Progenitor cell of endocrine pancreas (in vitro differentiated cells): ENCODE data around the gene MMS22L. TPM values are rescaled to one million over a fixed set of nuclear protein-coding genes. Genes with fewer than 3 reads are reported as not detected.

Source experiments
- DNase-seq: peaks from one replicate; pipeline ENCODE4 v3.0.0; 2021; ENCODE audit warnings: low spot score; ENCODE audit not compliant: unreplicated experiment
- H3K27ac Mint-ChIP-seq: 2 replicates; pipeline ENCODE4 v1.8.0; 2021; ENCODE audit warnings: mild to moderate bottlenecking, moderate library complexity, mixed read lengths
- H3K27me3 Mint-ChIP-seq: 2 replicates; pipeline ENCODE4 v1.8.0; 2021; ENCODE audit warnings: mixed read lengths
- H3K36me3 Mint-ChIP-seq: 2 replicates; pipeline ENCODE4 v1.8.0; 2022; ENCODE audit warnings: mixed read lengths; ENCODE audit not compliant: insufficient read depth
- H3K4me1 Mint-ChIP-seq: 2 replicates; pipeline ENCODE4 v1.8.0; 2021; ENCODE audit warnings: low read depth, mixed read lengths
- H3K4me3 Mint-ChIP-seq: 2 replicates; pipeline ENCODE4 v1.8.0; 2021; ENCODE audit warnings: low read depth, mild to moderate bottlenecking, moderate library complexity, mixed read lengths
- H3K9me3 Mint-ChIP-seq: 2 replicates; pipeline ENCODE4 v1.8.0; 2021; ENCODE audit warnings: low read depth, mixed read lengths
- total RNA-seq: library from RNA; stranded (reverse); gene quantifications from 2 replicates; pipeline ENCODE4 v1.2.1, GENCODE V29; 2021
- TF ChIP-seq, protein P1 (sequence below): fragments of 200-600 bp; sonication (generic); IDR thresholded peaks from one replicate; pipeline ENCODE4 v1.5.0; 2021; ENCODE audit warnings: antibody characterized with exemption, mild to moderate bottlenecking; ENCODE audit not compliant: unreplicated experiment

MMS22L gene
- total RNA-seq, 1 donor from 2014 or later, result 20.2 TPM

DNA sequence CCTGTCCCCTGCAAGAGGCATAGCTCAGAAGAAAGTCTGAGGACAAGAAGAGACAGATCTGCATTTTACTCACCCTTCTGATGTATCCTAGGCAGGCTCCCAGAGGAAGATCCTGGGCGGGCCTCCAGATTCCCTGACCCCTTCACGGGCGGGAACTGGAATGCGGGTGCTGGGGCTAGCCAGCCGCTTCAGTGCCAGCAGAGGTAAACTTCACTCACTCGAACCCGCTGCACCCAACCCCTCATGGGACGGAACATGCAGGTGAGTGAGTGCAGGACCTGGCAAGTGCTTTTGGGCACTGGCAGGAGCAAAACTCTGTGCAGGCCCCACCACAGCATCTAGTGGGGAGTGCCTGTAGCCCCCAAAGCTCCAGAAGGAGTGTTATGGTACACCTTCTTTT, 171.8 kb downstream of the MMS22L start:
- Mint-ChIP-seq H3K36me3 (peaks cover 4% of the 10 kb centered on the region), H3K4me1 (peaks cover 2% of the 10 kb centered on the region), H3K27me3 (no peaks in the 10 kb centered on the region), H3K9me3 (peaks cover 3% of the 10 kb centered on the region), H3K4me3 (no peak overlapping the region), H3K27ac (no peak overlapping the region)
- TF ChIP-seq, protein P1, sequence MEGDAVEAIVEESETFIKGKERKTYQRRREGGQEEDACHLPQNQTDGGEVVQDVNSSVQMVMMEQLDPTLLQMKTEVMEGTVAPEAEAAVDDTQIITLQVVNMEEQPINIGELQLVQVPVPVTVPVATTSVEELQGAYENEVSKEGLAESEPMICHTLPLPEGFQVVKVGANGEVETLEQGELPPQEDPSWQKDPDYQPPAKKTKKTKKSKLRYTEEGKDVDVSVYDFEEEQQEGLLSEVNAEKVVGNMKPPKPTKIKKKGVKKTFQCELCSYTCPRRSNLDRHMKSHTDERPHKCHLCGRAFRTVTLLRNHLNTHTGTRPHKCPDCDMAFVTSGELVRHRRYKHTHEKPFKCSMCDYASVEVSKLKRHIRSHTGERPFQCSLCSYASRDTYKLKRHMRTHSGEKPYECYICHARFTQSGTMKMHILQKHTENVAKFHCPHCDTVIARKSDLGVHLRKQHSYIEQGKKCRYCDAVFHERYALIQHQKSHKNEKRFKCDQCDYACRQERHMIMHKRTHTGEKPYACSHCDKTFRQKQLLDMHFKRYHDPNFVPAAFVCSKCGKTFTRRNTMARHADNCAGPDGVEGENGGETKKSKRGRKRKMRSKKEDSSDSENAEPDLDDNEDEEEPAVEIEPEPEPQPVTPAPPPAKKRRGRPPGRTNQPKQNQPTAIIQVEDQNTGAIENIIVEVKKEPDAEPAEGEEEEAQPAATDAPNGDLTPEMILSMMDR, result no peak
- no peak for DNase-seq

DNA sequence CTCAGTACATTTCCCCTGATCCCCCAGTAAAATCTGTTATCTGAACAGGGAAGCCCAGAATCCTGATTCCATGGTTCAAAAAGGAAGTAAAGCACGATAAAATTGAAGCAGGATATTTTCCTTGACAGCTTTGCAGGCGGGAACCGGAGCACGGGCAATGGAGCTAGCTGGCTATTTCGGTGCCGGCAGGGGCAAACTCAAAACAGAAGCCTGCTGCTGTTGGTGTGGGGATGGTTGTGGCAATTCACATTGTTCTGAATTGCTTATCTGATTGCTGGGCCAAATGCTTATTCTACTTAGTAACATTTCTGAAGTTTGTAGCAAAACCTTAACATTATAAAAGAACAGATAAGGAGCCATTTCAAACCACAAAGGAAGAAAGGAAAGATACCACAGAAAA, 172.4 kb downstream of the MMS22L start:
- H3K9me3 Mint-ChIP-seq, result peaks cover 3% of the 10 kb centered on the region
- no peak for DNase-seq
- no peak overlapping the region for H3K27ac Mint-ChIP-seq
- H3K4me3 Mint-ChIP-seq, result no peak overlapping the region
- H3K4me1 Mint-ChIP-seq, result no peaks in the 10 kb centered on the region
- H3K27me3 Mint-ChIP-seq, result no peaks in the 10 kb centered on the region
- peaks cover 4% of the 10 kb centered on the region for H3K36me3 Mint-ChIP-seq
- TF ChIP-seq, protein P1, result no peak

DNA sequence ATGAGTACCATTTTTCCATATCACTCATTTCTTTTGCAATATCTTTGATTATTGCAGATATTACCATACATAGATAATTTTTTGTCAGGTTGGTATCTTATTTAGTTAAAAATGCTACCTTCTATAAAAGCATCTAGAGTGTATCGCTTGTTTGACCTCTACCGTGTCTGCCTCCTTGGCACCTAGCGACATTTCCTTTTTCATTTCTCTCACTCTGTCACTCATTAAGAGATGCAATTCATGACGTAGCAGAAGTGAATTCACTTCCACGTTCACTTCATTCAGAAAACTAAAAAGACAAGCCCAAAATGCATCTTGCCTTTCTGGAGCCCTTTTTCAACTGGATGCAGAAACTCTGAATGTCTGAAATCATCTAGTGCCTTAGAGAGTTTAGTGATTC, 172.9 kb downstream of the MMS22L start:
- TF ChIP-seq, protein P1, result no peak
- H3K27ac Mint-ChIP-seq, result no peak overlapping the region
- DNase-seq, result no peak
- no peaks in the 10 kb centered on the region for H3K4me1 Mint-ChIP-seq
- H3K9me3 Mint-ChIP-seq, result peaks cover 3% of the 10 kb centered on the region
- H3K27me3 Mint-ChIP-seq, result no peaks in the 10 kb centered on the region
- H3K4me3 Mint-ChIP-seq, result no peak overlapping the region
- H3K36me3 Mint-ChIP-seq, result peaks cover 4% of the 10 kb centered on the region

DNA sequence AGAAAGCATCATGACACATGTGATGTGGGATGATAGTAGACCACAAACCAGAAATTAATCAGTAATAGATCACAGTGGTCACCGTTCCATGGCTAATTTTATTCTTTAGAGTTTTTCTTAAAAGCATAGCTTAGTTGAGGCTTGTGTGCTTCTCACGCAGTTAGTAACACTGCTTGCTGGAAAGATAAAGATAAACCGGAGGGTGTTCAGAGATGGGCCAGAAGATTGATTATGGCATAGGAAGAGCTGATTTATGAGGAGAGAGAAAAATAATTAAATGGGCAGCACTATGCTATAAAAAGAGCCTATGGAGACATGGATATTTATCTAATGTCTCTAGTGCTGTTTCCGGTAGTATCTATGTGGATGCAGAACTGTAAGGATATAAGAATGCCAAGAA, 173.6 kb downstream of the MMS22L start:
- Mint-ChIP-seq H3K4me1 (no peaks in the 10 kb centered on the region), H3K4me3 (no peak overlapping the region), H3K27me3 (no peaks in the 10 kb centered on the region), H3K36me3 (peaks cover 4% of the 10 kb centered on the region), H3K9me3 (peaks cover 3% of the 10 kb centered on the region), H3K27ac (no peak overlapping the region)
- no peak for DNase-seq
- TF ChIP-seq, protein P1, result no peak

DNA sequence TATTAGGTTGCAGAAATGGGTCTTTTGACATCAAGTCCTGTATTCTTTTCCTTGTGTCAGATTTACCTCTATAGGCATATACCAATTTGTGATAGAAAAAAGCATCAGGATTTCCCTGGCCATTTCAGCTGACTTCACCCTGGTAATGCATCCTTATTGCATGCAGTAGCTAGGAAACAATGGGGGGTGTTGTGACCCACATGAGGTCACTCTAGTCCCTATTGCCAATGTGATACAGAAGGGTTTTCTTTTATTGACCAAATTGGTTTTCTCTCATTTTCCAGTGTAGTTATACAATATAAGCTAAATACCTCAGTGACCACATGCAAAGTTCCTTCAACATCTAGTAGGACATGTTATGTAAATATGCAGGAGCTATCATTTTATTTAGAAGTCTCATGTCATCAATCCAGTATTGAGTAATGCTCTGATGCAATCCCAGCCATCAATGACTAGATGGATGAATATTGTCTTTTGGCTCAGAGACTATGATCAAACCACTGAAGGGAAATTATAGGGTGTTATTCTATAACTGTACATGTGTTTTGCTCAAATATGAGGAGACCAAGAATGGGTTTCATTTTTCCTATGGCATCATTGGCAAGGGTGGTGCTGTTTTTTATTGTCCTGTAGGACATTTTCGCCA, 180.7 kb downstream of the MMS22L start:
- DNase-seq, result no peak
- Mint-ChIP-seq H3K27ac (no peak overlapping the region), H3K27me3 (no peaks in the 10 kb centered on the region), H3K4me3 (no peak overlapping the region), H3K36me3 (no peaks in the 10 kb centered on the region), H3K4me1 (no peaks in the 10 kb centered on the region), H3K9me3 (no peaks in the 10 kb centered on the region)
- TF ChIP-seq, protein P1, result no peak
